Erythroblast (primary cell): ENCODE data around the gene TNIK.
"Not testable (repeated sequence)": the region's sequence is repeated elsewhere in the genome, so short reads cannot be mapped to it uniquely, and the experiment has no call there.

Experiments
- DNase-seq, 2 experiments: peaks; one replicate each; lab custom pipeline; 2025; lab: John Stamatoyannopoulos, UW
- GATA1 ChIP-seq: IDR thresholded peaks from 2 replicates; pipeline ENCODE4 v1.6.1; 2011; ENCODE audit warnings: low read depth, mild to moderate bottlenecking, control low read depth, low read length, moderate library complexity
- POLR2A ChIP-seq: IDR thresholded peaks from 2 replicates; pipeline ENCODE4 v1.6.1; 2011; ENCODE audit warnings: mild to moderate bottlenecking, low read length

The TNIK gene

DNA sequence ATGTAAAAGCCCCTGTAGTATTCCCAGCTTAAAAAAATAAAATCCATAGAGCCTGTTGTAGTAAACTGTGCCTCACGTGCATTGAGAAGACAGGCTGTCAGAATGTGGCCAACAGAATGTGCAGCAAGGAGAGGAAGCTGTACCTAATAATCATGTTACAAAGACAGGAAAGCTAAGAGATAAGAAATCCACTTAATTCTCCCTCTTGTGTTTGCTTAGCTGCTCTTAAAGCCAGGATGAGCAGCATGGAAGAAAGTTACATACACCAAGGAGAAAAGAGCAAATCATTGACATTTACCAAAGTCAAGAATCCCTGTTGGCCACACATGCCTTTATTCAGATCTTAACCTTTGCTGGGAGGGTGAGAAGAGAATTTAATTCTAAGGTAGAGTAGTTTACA lies 85.9 kb downstream of the TNIK start:
- TF ChIP-seq GATA1 (no peak), POLR2A (no peak)
- DNase-seq = no peak

DNA sequence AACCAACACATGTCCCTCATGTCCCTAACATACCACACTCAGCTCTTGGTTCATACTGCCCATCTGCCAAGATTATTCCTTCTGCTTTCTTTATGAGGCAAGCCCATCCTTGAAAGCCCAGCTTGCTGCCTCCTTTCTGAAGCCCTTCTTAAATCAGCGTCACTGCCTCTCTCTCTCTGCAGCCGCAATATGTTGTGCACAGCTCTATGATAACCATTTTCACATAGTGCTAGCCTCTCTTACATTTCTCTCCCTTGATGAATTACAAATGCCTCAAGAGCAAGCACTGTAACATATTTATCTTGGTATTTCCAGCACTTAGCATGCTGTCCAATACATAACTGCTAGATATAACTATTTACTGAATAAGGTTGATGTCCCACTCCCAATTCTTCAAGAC lies 86.5 kb downstream of the TNIK start:
- no peak for DNase-seq
- TF ChIP-seq GATA1 (no peak), POLR2A (no peak)

DNA sequence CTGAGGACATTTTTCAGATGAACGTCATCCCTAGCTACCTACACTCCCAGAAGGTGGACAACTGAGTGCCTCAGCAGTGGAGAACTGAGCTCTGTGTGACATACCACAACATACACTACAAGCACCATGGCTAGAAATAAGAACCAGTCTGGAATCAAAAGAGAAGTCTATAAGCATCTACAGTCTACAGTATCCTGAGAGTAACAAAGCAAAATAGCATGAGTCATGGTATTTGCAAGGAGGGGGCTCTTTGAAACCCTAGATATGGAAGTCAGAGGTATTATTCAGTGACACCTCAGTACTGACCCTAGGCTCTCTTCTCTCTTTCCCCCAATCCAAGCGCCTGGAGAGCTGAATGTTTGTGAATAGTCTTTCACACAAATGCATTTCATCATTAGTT lies 87.5 kb downstream of the TNIK start:
- TF ChIP-seq POLR2A (no peak), GATA1 (no peak)
- DNase-seq = no peak

DNA sequence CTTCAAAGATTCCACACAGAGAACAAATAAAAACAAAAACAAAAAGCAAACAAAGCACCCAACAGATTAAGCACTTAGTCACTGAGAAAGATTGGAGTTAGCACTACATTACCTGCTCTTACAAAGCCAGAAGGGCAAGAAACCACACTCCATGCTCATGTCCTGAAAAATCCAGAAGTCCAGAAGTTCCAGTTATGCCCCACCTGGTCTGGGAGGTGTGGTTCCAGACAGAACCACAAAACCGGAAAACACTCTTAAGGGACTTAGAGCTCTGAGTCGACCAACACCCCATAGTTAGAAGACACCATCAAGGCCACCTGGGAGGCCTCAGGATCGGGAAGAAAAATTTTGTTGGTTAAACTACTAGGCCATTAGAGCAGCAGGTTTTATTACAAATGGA lies 88.9 kb downstream of the TNIK start:
- DNase-seq = no peak
- TF ChIP-seq POLR2A = no peak
- TF ChIP-seq GATA1 = no peak

DNA sequence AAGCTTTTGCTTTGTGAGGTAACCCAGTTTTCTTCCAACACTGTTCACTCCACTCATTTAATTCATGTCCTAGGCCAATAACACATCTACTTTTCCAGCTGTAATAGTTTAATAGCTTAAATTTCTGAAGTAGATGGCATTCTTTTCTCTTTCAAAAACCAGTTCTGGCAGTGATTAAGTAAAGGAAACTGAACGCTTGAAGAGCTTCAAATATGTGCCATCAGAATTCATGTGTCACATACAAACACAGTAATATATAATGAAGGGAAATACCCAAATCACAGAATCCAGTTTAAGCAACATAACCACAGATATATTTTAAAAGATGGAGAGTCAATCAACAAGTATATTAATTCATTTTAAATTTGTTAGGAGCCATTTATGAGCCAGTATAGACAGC lies 91.0 kb downstream of the TNIK start:
- TF ChIP-seq POLR2A (no peak), GATA1 (no peak)
- no peak for DNase-seq

DNA sequence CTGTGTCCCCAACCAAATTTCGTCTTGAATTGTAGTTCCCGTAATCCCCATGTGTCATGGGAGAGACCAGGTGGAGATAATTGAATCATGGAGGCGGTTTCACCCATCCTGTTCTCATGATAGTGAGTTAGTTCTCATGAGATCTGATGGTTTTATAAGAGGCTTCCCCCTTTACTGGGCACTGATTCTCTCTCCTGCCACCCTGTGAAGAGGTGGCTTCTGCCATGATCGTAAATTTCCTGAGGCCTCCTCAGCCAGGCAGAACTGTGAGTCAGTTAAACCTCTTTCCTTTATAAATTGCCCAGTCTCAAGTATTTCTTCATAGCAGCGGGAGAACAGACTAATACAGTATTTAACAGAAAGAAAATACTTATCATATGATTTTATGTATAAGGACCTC lies 93.5 kb downstream of the TNIK start:
- not testable (repeated sequence) for DNase-seq

DNA sequence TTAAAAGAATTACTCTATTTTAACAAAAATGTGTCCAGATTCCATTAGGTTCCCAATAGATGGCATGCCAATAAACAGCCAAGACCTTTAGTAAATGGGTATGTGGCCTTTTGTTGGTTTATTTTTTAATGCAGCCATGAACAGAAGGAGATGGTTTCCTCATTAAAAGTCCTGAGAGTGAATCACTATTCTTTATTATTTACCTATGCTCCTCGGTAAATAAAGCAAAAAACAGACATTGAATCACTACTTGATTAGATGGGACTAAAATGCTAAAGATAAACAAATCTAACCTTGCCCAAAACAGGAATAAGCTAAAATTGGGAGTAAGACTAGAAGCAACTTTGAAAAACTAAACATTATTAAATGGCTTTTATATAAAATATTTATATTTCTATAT lies 94.2 kb downstream of the TNIK start:
- TF ChIP-seq GATA1 (no peak), POLR2A (no peak)
- DNase-seq = no peak

DNA sequence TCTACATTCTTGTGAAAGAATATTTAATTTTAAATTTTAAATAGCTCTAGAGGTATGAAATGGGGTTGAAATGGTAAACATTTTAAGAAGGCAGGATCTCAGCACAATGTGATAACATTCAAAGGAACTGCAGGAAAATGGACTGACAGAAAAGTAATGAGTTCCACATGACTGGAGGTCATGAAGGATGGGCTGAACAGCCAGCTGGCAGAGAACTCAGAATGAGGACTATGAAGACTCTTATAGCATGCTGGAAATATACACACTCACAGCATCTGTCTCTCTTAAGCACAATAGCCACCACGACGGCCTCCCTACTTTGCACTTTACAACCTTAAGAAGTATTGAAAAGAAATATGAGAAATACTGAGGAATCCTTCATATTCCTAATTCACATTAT lies 94.7 kb downstream of the TNIK start:
- TF ChIP-seq POLR2A (no peak), GATA1 (no peak)
- DNase-seq = no peak

DNA sequence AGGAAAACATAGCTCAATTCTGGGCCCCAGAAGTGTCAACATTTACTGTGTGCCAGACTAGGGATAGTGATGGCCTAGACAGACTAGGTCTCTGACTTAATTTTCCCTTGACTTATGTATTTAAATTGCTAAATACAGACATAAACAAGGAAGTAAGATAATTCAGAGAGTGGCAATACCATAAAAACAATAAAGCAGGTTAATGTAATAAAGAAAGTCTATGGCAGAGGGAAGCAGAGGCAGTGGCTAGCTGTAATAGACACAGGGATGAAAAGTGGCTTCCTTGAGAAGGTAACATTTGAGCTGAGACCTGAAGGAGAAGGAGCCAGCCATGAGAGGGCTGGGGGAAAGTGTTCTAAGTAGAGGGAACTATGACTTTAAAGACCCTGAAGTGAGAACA lies 95.7 kb downstream of the TNIK start:
- no peak for TF ChIP-seq POLR2A
- no peak for TF ChIP-seq GATA1
- DNase-seq = no peak

DNA sequence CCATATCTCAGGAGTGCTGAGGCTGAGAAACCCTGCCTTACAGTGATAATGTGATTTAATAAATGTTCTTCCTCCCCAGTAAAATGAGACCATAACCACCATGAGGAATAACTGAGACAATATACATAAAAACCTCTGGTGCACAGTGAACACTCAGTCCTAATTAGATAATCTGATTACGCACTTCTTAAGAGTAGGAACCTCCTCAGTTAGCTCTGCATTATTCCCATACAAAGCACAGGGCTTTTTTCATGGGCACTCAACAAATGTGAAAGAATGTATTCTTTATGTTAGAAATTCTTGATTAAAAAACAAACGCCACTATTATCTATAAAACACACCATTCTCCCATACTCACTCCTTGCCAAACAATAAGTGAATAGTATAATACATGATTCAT lies 97.0 kb downstream of the TNIK start:
- TF ChIP-seq POLR2A = no peak
- TF ChIP-seq GATA1 = no peak
- no peak for DNase-seq

DNA sequence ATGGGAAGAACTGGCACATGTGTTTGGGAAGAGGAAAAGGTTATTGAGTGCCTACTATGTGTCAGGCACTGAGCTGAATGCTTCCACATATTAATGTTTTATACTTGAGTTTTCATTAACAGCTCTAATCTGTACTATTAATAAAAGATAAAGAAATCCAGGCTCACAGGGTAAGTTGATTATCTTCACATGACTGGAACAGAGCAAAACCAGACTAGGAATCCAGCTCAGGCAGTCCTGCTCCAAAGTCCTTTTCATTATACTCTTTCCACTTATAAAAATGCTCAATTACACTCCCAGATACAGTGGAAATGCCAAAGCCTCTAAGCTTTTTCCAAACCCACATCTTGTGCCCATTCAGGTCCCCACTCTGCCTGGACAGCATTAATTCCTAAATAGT lies 97.6 kb downstream of the TNIK start:
- TF ChIP-seq POLR2A (no peak), GATA1 (no peak)

DNA sequence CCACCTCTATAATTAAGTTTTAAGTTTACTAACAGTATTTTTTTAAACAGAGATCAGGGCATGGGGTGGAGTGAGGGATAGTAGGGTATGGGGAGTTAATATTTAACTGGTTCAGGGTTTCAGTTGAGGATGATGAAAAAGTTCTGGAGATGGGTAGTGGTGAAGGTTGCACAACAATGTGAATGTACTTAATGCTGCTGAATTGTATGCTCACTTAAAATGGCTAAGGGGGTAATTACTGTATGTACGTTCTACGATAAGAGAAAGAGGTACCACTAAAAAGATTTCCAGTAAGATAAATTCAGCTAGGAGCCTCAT lies 101.4 kb downstream of the TNIK start:
- DNase-seq = no peak
- TF ChIP-seq GATA1 = no peak
- no peak for TF ChIP-seq POLR2A

More for the DNA sequence above, 97.6 kb downstream of the TNIK start:
- no peak for DNase-seq

DNA sequence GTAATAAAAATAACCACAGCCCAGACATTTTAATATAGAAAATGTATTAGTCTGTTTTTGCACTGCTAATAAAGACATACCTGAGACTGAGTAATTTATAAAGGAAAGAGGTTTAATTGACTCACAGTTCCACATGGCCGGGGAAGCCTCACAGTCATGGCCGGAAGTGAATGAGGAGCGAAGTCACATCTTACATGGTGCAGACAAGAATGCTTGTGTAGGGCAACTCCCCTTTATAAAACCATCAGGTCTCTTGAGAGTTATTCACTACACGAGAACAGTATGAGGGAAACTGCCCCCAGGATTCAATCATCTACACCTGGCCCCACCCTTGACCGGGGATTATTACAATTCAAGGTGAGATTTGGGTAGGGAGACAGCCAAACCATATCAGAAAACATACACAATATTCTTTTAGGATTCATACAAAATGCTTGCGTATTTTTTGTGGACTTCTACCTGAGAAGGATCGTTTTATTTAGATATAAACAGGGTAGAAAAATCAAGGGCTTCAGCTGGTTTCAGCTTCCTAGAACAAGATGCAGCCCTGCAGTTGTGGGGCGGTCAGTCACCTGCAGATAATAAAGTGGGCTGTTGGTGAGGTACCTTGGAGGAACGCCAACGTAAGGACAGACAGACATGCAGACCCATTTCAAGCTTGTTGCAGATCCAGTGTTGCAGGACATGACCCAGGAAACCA lies 101.9 kb downstream of the TNIK start:
- no peak for TF ChIP-seq GATA1
- no peak for TF ChIP-seq POLR2A
- DNase-seq = no peak

DNA sequence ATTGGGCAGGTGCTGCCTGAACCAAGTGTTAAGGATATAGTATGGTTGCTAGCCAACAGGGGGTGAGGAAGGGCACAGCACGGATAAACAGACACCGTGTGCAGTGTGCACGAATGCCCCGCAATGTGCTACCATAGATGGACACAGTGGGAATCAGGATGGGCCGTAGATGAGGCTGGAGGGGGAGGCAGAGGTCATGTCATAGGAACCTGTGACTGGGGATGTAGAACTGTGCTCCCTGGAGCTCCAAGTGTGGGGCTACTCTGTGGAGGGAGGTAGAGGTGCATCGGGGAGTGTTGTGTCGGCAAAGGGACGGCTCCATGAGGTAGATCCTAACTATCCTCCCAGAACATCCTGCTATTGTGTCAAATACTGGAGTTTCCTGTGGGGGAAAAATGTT lies 102.5 kb downstream of the TNIK start:
- no peak for DNase-seq
- no peak for TF ChIP-seq POLR2A
- no peak for TF ChIP-seq GATA1

DNA sequence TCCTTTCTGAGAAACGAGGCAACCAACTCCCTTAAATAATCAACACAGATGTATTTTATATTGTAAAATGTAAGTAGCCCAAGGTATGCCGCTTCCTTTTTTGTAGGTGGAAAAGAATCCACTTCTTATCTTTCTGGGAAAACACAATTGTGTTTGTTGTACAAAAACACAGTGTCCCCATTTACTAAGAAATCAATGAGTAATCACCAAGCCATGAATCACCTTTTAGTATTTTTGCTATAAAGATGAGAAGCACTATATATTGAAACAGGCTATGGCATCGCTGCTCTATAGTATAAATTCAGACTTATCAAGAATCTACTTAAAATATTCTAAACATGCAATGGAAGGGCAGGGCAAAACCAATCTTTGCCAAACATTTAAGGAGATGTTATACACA lies 104.0 kb downstream of the TNIK start:
- TF ChIP-seq POLR2A (no peak), GATA1 (no peak)
- no peak for DNase-seq

DNA sequence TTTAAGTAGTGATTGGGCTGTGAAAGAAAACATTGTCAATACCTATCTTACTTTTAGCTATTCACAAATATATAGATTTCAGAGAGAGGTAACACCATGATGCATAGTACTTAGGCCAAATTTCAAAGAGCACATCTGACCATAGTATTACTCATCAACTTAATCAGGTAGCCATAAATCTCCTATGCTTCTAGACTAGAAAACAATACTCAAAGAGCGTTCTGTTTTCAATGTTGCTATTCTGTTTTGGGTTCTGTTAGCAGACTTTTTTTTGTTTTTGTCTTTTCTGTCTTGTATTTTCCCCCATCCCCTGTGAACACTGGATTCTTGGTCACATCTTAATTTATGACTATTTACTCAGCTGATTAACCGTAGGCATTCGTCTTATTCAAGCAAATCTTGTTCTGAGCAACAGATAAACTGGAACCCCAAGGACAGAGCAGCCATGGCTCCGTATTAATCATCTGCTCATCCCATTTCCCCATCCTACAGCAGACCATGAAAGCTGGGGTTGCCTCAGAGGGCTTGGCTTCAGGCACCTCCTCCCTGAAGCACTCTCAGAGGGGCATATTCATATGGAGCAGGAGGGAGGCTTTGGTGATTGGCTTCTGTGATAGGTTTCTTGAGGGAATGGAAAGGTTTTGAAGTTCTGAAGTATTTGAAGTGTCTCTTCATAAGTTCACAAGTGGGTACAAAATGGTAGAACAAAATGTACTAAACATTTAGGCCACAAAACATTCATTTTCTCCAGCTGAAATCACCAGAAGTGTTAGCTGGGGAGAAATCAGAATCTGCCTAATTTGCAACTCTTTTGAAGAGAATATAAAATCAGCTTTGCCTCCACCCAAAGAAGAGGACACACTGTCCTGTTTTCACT lies 105.3 kb downstream of the TNIK start:
- no peak for TF ChIP-seq POLR2A
- DNase-seq = no peak
